H7 (cell line): Measurements from ENCODE around the gene ESRRA. TPM values are rescaled to one million over a fixed set of nuclear protein-coding genes. Genes with fewer than 3 reads are reported as not detected.
A peak's percentile ranks its signal among the peaks of the same experiment; 100 is the strongest.

Experiments used
- DNase-seq: peaks from one replicate; pipeline ENCODE4 v3.0.0; 2012
- H3K27me3 ChIP-seq: 2 replicates; pipeline ENCODE4 v1.6.0; 2011; ENCODE audit warnings: mild to moderate bottlenecking, low read length; ENCODE audit not compliant: control insufficient read depth, insufficient read depth
- H3K36me3 ChIP-seq: replicated peaks from 2 replicates; pipeline ENCODE4 v1.5.1; 2011; ENCODE audit warnings: low read length; ENCODE audit not compliant: control insufficient read depth, insufficient read depth
- H3K4me3 ChIP-seq: 2 replicates; pipeline ENCODE4 v1.5.1; 2011; ENCODE audit warnings: low read depth, mild to moderate bottlenecking, control low read depth, low read length, moderate library complexity; ENCODE audit not compliant: insufficient read depth
- total RNA-seq: library from RNA; depleted of rRNA; stranded (reverse); fragments of >200 nt; shearing (Covaris generic); gene quantifications from 2 replicates; pipeline ENCODE4 v1.2.3, GENCODE V29; 2014; rRNA removed

Gene ESRRA
- total RNA-seq, 1 experiment from 2014 or later: 94.8 TPM

DNA sequence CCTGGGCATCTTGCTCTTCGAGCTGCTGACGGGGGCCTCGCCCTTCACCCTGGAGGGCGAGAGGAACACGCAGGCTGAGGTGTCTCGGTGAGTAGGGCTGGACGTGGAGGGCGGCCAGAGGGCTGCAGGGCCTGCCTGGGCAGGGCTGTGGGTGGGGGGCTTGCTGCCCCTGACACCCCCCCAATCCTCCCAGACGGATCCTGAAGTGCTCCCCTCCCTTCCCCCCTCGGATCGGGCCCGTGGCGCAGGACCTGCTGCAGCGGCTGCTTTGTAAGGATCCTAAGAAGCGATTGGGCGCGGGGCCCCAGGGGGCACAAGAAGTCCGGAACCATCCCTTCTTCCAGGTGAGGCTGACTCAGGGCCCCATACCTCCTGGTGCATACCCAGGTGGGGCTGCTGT is 56.3 kb downstream of the ESRRA start:
- Histone ChIP-seq H3K4me3 (no peak overlapping the region), H3K36me3 (peaks cover 19% of the 10 kb centered on the region), H3K27me3 (no peaks in the 10 kb centered on the region)
- peak; percentile 49 for DNase-seq

DNA sequence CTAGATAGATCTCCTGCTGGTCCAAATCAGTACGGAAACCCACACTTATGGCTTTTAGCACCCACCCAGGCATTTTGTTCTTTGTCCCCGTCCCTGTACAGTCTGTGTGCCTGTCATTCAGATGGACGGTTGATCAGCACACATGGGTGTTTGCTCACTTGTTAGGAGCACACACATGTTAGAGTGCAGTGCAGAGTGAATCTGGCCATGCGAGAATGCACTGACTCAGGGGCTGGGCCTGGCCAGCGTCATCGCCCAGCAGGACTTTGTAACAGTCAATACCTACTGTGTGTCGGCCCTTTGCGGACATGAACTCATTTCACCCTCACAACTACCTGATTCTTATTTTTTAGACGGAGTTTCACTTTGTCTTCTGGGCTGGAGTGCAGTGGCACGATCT is 57.0 kb downstream of the ESRRA start:
- Histone ChIP-seq H3K4me3 (no peak overlapping the region), H3K27me3 (no peaks in the 10 kb centered on the region), H3K36me3 (peaks cover 19% of the 10 kb centered on the region)
- no peak for DNase-seq

DNA sequence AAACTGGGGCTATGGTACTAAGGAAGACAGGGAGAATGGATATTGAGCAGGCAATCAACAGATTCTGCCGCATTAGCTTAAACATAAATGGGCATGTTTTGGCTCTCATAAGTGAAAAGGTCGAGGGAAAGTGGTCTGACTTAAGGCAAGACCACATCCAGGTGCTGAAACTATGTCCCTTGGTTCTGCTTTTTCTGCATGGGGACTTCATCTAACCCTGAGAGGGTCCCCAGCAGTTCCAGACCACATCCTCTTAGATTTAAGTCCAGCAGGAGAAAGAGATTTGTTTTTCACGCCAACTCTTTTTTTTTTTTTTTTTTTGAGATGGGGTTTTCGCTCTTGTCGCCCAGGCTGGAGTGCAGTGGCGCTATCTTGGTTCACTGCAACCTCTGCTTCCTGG is 59.1 kb downstream of the ESRRA start:
- Histone ChIP-seq H3K27me3 (no peaks in the 10 kb centered on the region), H3K36me3 (peaks cover 20% of the 10 kb centered on the region), H3K4me3 (no peak overlapping the region)
- no peak for DNase-seq

DNA sequence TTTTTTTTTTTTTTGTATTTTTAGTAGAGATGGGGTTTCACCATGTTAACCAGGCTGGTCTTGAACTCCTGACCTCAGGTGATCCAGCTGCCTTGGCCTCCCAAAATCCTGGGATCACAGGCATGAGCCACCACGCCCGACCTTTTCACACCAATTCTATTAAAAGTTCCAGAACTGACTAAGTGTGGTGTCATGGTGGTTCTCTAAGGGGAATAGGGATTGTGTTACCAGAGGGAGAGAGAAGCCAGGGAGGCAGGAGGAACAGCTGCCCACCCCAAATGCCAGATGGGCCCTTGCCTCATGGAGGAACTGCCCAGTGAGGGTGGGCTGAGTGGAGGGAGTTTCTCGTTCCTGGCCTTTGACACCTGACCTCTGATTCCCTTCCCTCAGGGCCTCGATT is 59.6 kb downstream of the ESRRA start:
- H3K27me3 ChIP-seq: no peaks in the 10 kb centered on the region
- no peak overlapping the region for H3K4me3 ChIP-seq
- H3K36me3 ChIP-seq: peaks cover 20% of the 10 kb centered on the region
- DNase-seq: no peak

Other genes starting within 250 kb of the ESRRA start
- 30.9 and 52.9 TPM in 2 replicates for gene MACROD1, start 139.4 kb upstream of the ESRRA start, total RNA-seq
- gene STIP1, start 119.4 kb upstream of the ESRRA start, total RNA-seq: 263 and 278 TPM in 2 replicates
- gene FERMT3, start 98.8 kb upstream of the ESRRA start, total RNA-seq: 0.15 and 0.80 TPM in 2 replicates
- 75.6 and 76.0 TPM in 2 replicates for gene TRPT1, start 79.3 kb upstream of the ESRRA start, total RNA-seq
- 73.3 and 75.9 TPM in 2 replicates for gene NUDT22, start 79.2 kb upstream of the ESRRA start, total RNA-seq
- gene DNAJC4, start 75.0 kb upstream of the ESRRA start, total RNA-seq: 12.0 and 18.0 TPM in 2 replicates
- gene VEGFB, start 70.9 kb upstream of the ESRRA start, total RNA-seq: 17.6 and 22.4 TPM in 2 replicates
- gene FKBP2, start 64.4 kb upstream of the ESRRA start, total RNA-seq: 62.0 and 63.8 TPM in 2 replicates
- 461 and 540 TPM in 2 replicates for gene PPP1R14B, start 58.6 kb upstream of the ESRRA start, total RNA-seq
- 70.0 and 87.0 TPM in 2 replicates for gene PLCB3, start 54.0 kb upstream of the ESRRA start, total RNA-seq
- gene BAD, start 20.9 kb upstream of the ESRRA start, total RNA-seq: 46.0 and 71.8 TPM in 2 replicates
- gene GPR137, start 19.7 kb upstream of the ESRRA start, total RNA-seq: 26.3 and 29.5 TPM in 2 replicates
- gene KCNK4, start 14.2 kb upstream of the ESRRA start, total RNA-seq: not detected in 2 replicates
- 0.38 and 1.00 TPM in 2 replicates for gene CATSPERZ, start 5.2 kb upstream of the ESRRA start, total RNA-seq
- 261 and 314 TPM in 2 replicates for gene TRMT112, start 12.0 kb downstream of the ESRRA start, total RNA-seq
- gene PRDX5, start 12.6 kb downstream of the ESRRA start, total RNA-seq: 272 and 303 TPM in 2 replicates
- 7.7 and 9.9 TPM in 2 replicates for gene CCDC88B, start 34.7 kb downstream of the ESRRA start, total RNA-seq
- gene RPS6KA4, start 53.6 kb downstream of the ESRRA start, total RNA-seq: 16.0 and 17.6 TPM in 2 replicates